ENCODE measurements around the gene ARL13B. TPM values are rescaled to one million over a fixed set of nuclear protein-coding genes. Genes with fewer than 3 reads are reported as not detected.

The ARL13B gene
- total and polyA plus RNA-seq, 2 of the 4 experiments (the other 2 are of a cell fraction): 2.7 to 3.0 TPM

- Histone ChIP-seq H2BK120ac (ENCODE audit: low read depth, low read length) (no peak overlapping the region), H3K36me3 (ENCODE audit: control insufficient read depth, insufficient read depth, low read length) (no peaks in the 10 kb centered on the region), H2AK5ac (ENCODE audit: low read depth, low read length) (no peak overlapping the region), H2AFZ (replicated peaks; ENCODE audit: low read length, poor library complexity) (no peak overlapping the region), H2AK9ac (replicated peaks; ENCODE audit: low read depth, low read length, poor library complexity) (no peak overlapping the region), H3K9me3 (ENCODE audit: control insufficient read depth, insufficient read depth, low read length) (no peaks in the 10 kb centered on the region), H3K27ac (ENCODE audit: insufficient read depth, low read length) (no peak overlapping the region), H4K91ac (ENCODE audit: insufficient read depth, low read depth, low read length) (no peak overlapping the region), H3K4me3 (ENCODE audit: insufficient read depth, low read depth, low read length) (no peak overlapping the region), H3K23ac (ENCODE audit: low read depth, low read length) (no peak overlapping the region), H2BK15ac (ENCODE audit: low read depth, low read length) (no peak overlapping the region), H3K18ac (ENCODE audit: low read depth, low read length) (no peak overlapping the region), H3K4ac (ENCODE audit: low read depth, low read length) (no peak overlapping the region), H2BK5ac (ENCODE audit: low read depth, low read length, poor library complexity, severe bottlenecking) (no peak overlapping the region), H3K4me2 (ENCODE audit: low read depth, low read length) (no peak overlapping the region), H4K5ac (ENCODE audit: low read depth, low read length) (no peak overlapping the region), H3K9me1 (ENCODE audit: insufficient read depth, low read length) (peaks cover 6% of the 10 kb centered on the region; the same call in 1 of the 2 replicates), H3K14ac (replicated peaks; ENCODE audit: low read depth, low read length) (no peak overlapping the region), H3K56ac (ENCODE audit: extremely low read depth, insufficient read depth, low read length) (no peak overlapping the region), H3K27me3 (ENCODE audit: control insufficient read depth, insufficient read depth, low read length) (no peaks in the 10 kb centered on the region), H4K8ac (ENCODE audit: low read depth in 2 of 2, low read length in 2 of 2) (no peak overlapping the region), H2BK20ac (ENCODE audit: low read depth, low read length) (no peak overlapping the region), H3K4me1 (ENCODE audit: control insufficient read depth, insufficient read depth, low read length) (peaks cover 4% of the 10 kb centered on the region), H4K20me1 (ENCODE audit: insufficient read depth, low read length) (0 out of 2 replicates have a peak, but pooled peaks cover 3% of the 10 kb centered on the region), H3K9ac (ENCODE audit: low read depth, low read length) (no peak overlapping the region), H3K79me1 (ENCODE audit: low read depth in 1 of 2, low read length in 2 of 2) (peaks cover 3 to 20% of the 10 kb centered on the region in 2 experiments; a peak in 3 of 4 replicates)
- no CpG with 5 or more reads among the region's 3 CpGs for WGBS, 2 experiments (ENCODE audit: extremely low coverage in 2 of 2, insufficient read length in 1 of 2)
- intact Hi-C loops (cut with micrococcal nuclease): no loop called here
- no peak for ATAC-seq (ENCODE audit: low read depth)
- TF ChIP-seq RFX5 (IDR thresholded peaks at IDR 0.05; ENCODE audit: low read depth, low read length): no peak
- TF ChIP-seq MAFK (IDR thresholded peaks at IDR 0.05; ENCODE audit: low read depth, low read length): no peak
- no peak for TF ChIP-seq USF2 (IDR thresholded peaks at IDR 0.05; ENCODE audit: low read depth, low read length)
- TF ChIP-seq CHD1 (IDR thresholded peaks at IDR 0.05; ENCODE audit: low read depth, low read length): no peak
- TF ChIP-seq NFE2L2 (IDR thresholded peaks at IDR 0.05; ENCODE audit: low read depth, low read length): no peak
- CTCF ChIA-PET: interaction anchor here (0.6 to 1.2 kb wide), 2 partner anchors 13 to 34 kb away, joined by 4 to 13 read pairs; no protein-coding TSS in a partner anchor
- no peak for DNase-seq
- no TSS peak for BruUV-seq (replicated peaks)
- POLR2A ChIA-PET (ENCODE audit: unreplicated experiment): no interaction called here
- dilution Hi-C loops (cut with HindIII; ENCODE audit: low sequenced_read_pairs, unreplicated experiment): no loop called here
- in situ Hi-C loops (cut with MboI; ENCODE audit: low sequenced_read_pairs): no loop called here
Observed at GRCh38 chr3:93992207-93992606, 12.3 kb downstream of the ARL13B start.

All from IMR-90 (cell line).